ENCODE results near the gene CSF1R.

GRCh38 chr5:150120617-150121447 is 34.5 kb upstream of the CSF1R start:
- TF ChIP-seq, protein P1, sequence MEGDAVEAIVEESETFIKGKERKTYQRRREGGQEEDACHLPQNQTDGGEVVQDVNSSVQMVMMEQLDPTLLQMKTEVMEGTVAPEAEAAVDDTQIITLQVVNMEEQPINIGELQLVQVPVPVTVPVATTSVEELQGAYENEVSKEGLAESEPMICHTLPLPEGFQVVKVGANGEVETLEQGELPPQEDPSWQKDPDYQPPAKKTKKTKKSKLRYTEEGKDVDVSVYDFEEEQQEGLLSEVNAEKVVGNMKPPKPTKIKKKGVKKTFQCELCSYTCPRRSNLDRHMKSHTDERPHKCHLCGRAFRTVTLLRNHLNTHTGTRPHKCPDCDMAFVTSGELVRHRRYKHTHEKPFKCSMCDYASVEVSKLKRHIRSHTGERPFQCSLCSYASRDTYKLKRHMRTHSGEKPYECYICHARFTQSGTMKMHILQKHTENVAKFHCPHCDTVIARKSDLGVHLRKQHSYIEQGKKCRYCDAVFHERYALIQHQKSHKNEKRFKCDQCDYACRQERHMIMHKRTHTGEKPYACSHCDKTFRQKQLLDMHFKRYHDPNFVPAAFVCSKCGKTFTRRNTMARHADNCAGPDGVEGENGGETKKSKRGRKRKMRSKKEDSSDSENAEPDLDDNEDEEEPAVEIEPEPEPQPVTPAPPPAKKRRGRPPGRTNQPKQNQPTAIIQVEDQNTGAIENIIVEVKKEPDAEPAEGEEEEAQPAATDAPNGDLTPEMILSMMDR (optimal IDR thresholded peaks at IDR 0.05 in 1 of 3, IDR thresholded peaks at IDR 0.05 in 1 of 3, conservative IDR thresholded peaks at IDR 0.05 in 1 of 3; ENCODE audit: extremely low read depth in 1 of 3, insufficient read depth in 2 of 3, low read length in 3 of 3): no peak
- no peak for TF ChIP-seq EZH2 (IDR thresholded peaks at IDR 0.05; ENCODE audit: low read length)
